ENCODE data around the gene AGL. TPM values are rescaled to one million over a fixed set of nuclear protein-coding genes. Genes with fewer than 3 reads are reported as not detected.

AGL gene
- total RNA-seq, 1 donor from 2014 or later: 23.4 TPM

- Mint-ChIP-seq H3K27me3 (ENCODE audit: insufficient read depth, low read depth) (peaks cover 4% of the 10 kb centered on the region), H3K36me3 (no peaks in the 10 kb centered on the region), H3K9me3 (no peaks in the 10 kb centered on the region), H3K4me3 (no peak overlapping the region), H3K4me1 (no peaks in the 10 kb centered on the region), H3K27ac (no peak overlapping the region)
- H3K4me1 ChIP-seq: peaks cover 21% of the 10 kb centered on the region
- no peaks in the 10 kb centered on the region for H3K9me3 ChIP-seq (ENCODE audit: low read depth)
- H4K20me1 ChIP-seq (ENCODE audit: low read depth): no peaks in the 10 kb centered on the region
- no peak for DNase-seq (ENCODE audit: low spot score)
- no peaks in the 10 kb centered on the region for H3K36me3 ChIP-seq
- peaks cover 9% of the 10 kb centered on the region for H3F3A ChIP-seq (ENCODE audit: low read depth)
- no peak for TF ChIP-seq EZH2phosphoT487 (IDR thresholded peaks at IDR 0.05)
- no peak for TF ChIP-seq EZH2 (IDR thresholded peaks at IDR 0.05)
- TF ChIP-seq CTCF (IDR thresholded peaks at IDR 0.05): no peak
- no peaks in the 10 kb centered on the region for H3K27me3 ChIP-seq
- H2AFZ ChIP-seq (replicated peaks): no peak overlapping the region
- H3K9ac ChIP-seq: no peak overlapping the region
- H3K79me2 ChIP-seq (ENCODE audit: low read depth): no peaks in the 10 kb centered on the region
- no peak overlapping the region for H3K4me2 ChIP-seq
- H3K27ac ChIP-seq: no peak overlapping the region
- no peak overlapping the region for H3K4me3 ChIP-seq
These were observed 85.4 kb downstream of the AGL start for GRCh38 chr1:99935534-99935933.

- Histone ChIP-seq H3K9ac (no peak overlapping the region), H3K9me3 (ENCODE audit: low read depth) (no peaks in the 10 kb centered on the region), H3K4me1 (peaks cover 21% of the 10 kb centered on the region), H3K27me3 (no peaks in the 10 kb centered on the region), H2AFZ (replicated peaks) (no peak overlapping the region), H3K4me2 (no peak overlapping the region), H3K36me3 (no peaks in the 10 kb centered on the region), H3K27ac (no peak overlapping the region), H4K20me1 (ENCODE audit: low read depth) (no peaks in the 10 kb centered on the region), H3F3A (ENCODE audit: low read depth) (peaks cover 9% of the 10 kb centered on the region), H3K79me2 (ENCODE audit: low read depth) (no peaks in the 10 kb centered on the region), H3K4me3 (no peak overlapping the region)
- Mint-ChIP-seq H3K36me3 (no peaks in the 10 kb centered on the region), H3K4me1 (no peaks in the 10 kb centered on the region), H3K27me3 (ENCODE audit: insufficient read depth, low read depth) (peaks cover 4% of the 10 kb centered on the region), H3K9me3 (no peaks in the 10 kb centered on the region), H3K27ac (no peak overlapping the region), H3K4me3 (no peak overlapping the region)
- no peak for TF ChIP-seq EZH2phosphoT487 (IDR thresholded peaks at IDR 0.05)
- DNase-seq (ENCODE audit: low spot score): no peak
These were observed 85.9 kb downstream of the AGL start for GRCh38 chr1:99936071-99936470.

- no peak overlapping the region for H3K4me3 ChIP-seq
- no peak overlapping the region for H2AFZ ChIP-seq (replicated peaks)
- H3K9ac ChIP-seq: no peak overlapping the region
- no peak overlapping the region for H3K4me3 Mint-ChIP-seq
- no peak overlapping the region for H3K27ac Mint-ChIP-seq
- no peaks in the 10 kb centered on the region for H3K9me3 ChIP-seq (ENCODE audit: low read depth)
- no peaks in the 10 kb centered on the region for H4K20me1 ChIP-seq (ENCODE audit: low read depth)
- H3K4me1 ChIP-seq: no peaks in the 10 kb centered on the region
- H3K27me3 ChIP-seq: no peaks in the 10 kb centered on the region
- no peak overlapping the region for H3K27ac ChIP-seq
- no peak for DNase-seq (ENCODE audit: low spot score)
- no peak for TF ChIP-seq CTCF (IDR thresholded peaks at IDR 0.05)
- TF ChIP-seq EZH2 (IDR thresholded peaks at IDR 0.05): no peak
- no peak for TF ChIP-seq EZH2phosphoT487 (IDR thresholded peaks at IDR 0.05)
- no peaks in the 10 kb centered on the region for H3K4me1 Mint-ChIP-seq
- no peaks in the 10 kb centered on the region for H3F3A ChIP-seq (ENCODE audit: low read depth)
- peaks cover 3% of the 10 kb centered on the region for H3K27me3 Mint-ChIP-seq (ENCODE audit: insufficient read depth, low read depth)
- H3K79me2 ChIP-seq (ENCODE audit: low read depth): no peaks in the 10 kb centered on the region
- no peak overlapping the region for H3K4me2 ChIP-seq
- H3K36me3 ChIP-seq: no peaks in the 10 kb centered on the region
- H3K9me3 Mint-ChIP-seq: no peaks in the 10 kb centered on the region
- H3K36me3 Mint-ChIP-seq: no peaks in the 10 kb centered on the region
These were observed 92.6 kb downstream of the AGL start for GRCh38 chr1:99942723-99943122.

- TF ChIP-seq CTCF (IDR thresholded peaks at IDR 0.05) (no peak), EZH2phosphoT487 (IDR thresholded peaks at IDR 0.05) (no peak), EZH2 (IDR thresholded peaks at IDR 0.05) (no peak)
- no peak overlapping the region for H3K27ac ChIP-seq
- no peak overlapping the region for H3K9ac ChIP-seq
- H3K36me3 Mint-ChIP-seq: no peaks in the 10 kb centered on the region
- H3K27me3 ChIP-seq: no peaks in the 10 kb centered on the region
- no peaks in the 10 kb centered on the region for H3K79me2 ChIP-seq (ENCODE audit: low read depth)
- H2AFZ ChIP-seq (replicated peaks): peak overlapping the region; percentile 92
- H3K9me3 ChIP-seq (ENCODE audit: low read depth): no peaks in the 10 kb centered on the region
- no peaks in the 10 kb centered on the region for H3K9me3 Mint-ChIP-seq
- H3K4me3 ChIP-seq: no peak overlapping the region
- H3K4me1 Mint-ChIP-seq: no peaks in the 10 kb centered on the region
- no peak overlapping the region for H3K4me3 Mint-ChIP-seq
- H4K20me1 ChIP-seq (ENCODE audit: low read depth): no peaks in the 10 kb centered on the region
- H3K27me3 Mint-ChIP-seq (ENCODE audit: insufficient read depth, low read depth): peaks cover 3% of the 10 kb centered on the region
- H3K4me1 ChIP-seq: no peaks in the 10 kb centered on the region
- H3K4me2 ChIP-seq: no peak overlapping the region
- H3K27ac Mint-ChIP-seq: no peak overlapping the region
- H3K36me3 ChIP-seq: no peaks in the 10 kb centered on the region
- DNase-seq (ENCODE audit: low spot score): no peak
- no peaks in the 10 kb centered on the region for H3F3A ChIP-seq (ENCODE audit: low read depth)
These were observed 93.1 kb downstream of the AGL start for GRCh38 chr1:99943223-99943794.

Data from neural progenitor cell (in vitro differentiated cells).